ENCODE results near the gene MACROH2A1.

DNA sequence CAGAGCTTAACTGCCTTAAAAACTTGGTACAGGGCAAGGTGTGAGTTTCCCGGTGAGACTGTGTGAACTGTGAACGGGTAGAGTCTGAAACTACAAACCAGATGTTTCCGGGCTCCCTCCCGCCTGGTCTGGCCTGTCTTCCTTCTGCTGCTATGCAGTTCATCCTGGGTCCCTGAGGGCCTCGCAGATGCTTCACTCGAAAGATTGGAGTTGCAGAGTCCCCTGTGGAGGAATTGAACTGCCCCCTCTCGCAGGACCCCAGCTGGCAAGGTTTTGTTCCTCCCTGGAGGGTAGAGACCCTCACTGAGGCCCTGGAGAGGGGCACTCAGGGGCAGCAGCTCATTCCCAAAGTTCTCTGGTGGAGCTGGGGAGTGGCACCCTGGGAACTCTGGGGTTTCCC lies 47.6 kb upstream of the MACROH2A1 start:
- TF ChIP-seq, protein P1, sequence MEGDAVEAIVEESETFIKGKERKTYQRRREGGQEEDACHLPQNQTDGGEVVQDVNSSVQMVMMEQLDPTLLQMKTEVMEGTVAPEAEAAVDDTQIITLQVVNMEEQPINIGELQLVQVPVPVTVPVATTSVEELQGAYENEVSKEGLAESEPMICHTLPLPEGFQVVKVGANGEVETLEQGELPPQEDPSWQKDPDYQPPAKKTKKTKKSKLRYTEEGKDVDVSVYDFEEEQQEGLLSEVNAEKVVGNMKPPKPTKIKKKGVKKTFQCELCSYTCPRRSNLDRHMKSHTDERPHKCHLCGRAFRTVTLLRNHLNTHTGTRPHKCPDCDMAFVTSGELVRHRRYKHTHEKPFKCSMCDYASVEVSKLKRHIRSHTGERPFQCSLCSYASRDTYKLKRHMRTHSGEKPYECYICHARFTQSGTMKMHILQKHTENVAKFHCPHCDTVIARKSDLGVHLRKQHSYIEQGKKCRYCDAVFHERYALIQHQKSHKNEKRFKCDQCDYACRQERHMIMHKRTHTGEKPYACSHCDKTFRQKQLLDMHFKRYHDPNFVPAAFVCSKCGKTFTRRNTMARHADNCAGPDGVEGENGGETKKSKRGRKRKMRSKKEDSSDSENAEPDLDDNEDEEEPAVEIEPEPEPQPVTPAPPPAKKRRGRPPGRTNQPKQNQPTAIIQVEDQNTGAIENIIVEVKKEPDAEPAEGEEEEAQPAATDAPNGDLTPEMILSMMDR (IDR thresholded peaks at IDR 0.05; ENCODE audit: insufficient read depth, low read length, poor library complexity, severe bottlenecking): no peak
- TF ChIP-seq EZH2phosphoT487 (conservative IDR thresholded peaks at IDR 0.05; ENCODE audit: low read length): no peak
